Adipocyte (in vitro differentiated cells): ENCODE results near the gene CRK.

Experiments used
- DNase-seq: peaks from one replicate; pipeline ENCODE4 v3.0.0-alpha.2; 2015; ENCODE audit warnings: low read depth
- H3K27me3 ChIP-seq: replicated peaks from 2 replicates; pipeline ENCODE4 v1.7.0; 2013; ENCODE audit warnings: mild to moderate bottlenecking, low read length, moderate library complexity; ENCODE audit not compliant: control insufficient read depth, insufficient read depth
- H3K36me3 ChIP-seq: 2 replicates; pipeline ENCODE4 v1.7.0; 2013; ENCODE audit warnings: low read length, mild to moderate bottlenecking, moderate library complexity; ENCODE audit not compliant: control insufficient read depth, insufficient read depth, severe bottlenecking
- H3K4me1 ChIP-seq: 2 replicates; pipeline ENCODE4 v1.7.0; 2013; ENCODE audit warnings: mild to moderate bottlenecking, low read length, moderate library complexity; ENCODE audit not compliant: control insufficient read depth, insufficient read depth
- H3K4me3 ChIP-seq: 2 replicates; pipeline ENCODE4 v1.7.0; 2013; ENCODE audit warnings: mild to moderate bottlenecking, low read length, moderate library complexity
- H3K9ac ChIP-seq: 2 replicates; pipeline ENCODE4 v1.7.0; 2013; ENCODE audit warnings: mild to moderate bottlenecking, low read length, moderate library complexity
- H3K9me3 ChIP-seq: 2 replicates; pipeline ENCODE4 v1.7.0; 2013; ENCODE audit warnings: mild to moderate bottlenecking, low read length, moderate library complexity; ENCODE audit not compliant: control insufficient read depth

The CRK gene

GRCh38 chr17:1471911-1472821 is 16.1 kb upstream of the CRK start:
- Histone ChIP-seq H3K9ac (no peak overlapping the region), H3K9me3 (no peaks in the 10 kb centered on the region), H3K36me3 (peaks cover 81% of the 10 kb centered on the region), H3K4me3 (no peak overlapping the region), H3K4me1 (peaks cover 20% of the 10 kb centered on the region), H3K27me3 (no peaks in the 10 kb centered on the region)
- DNase-seq, result no peak

- no peak overlapping the region for H3K4me3 ChIP-seq
- H3K9ac ChIP-seq, result no peak overlapping the region
- H3K27me3 ChIP-seq, result no peaks in the 10 kb centered on the region
- DNase-seq, result no peak
- H3K4me1 ChIP-seq, result peaks cover 20% of the 10 kb centered on the region
- H3K36me3 ChIP-seq, result peaks cover 81% of the 10 kb centered on the region
- H3K9me3 ChIP-seq, result no peaks in the 10 kb centered on the region
Measured at GRCh38 chr17:1471490-1471889, 15.5 kb upstream of the CRK start.

- H3K36me3 ChIP-seq, result peaks cover 86% of the 10 kb centered on the region
- no peak overlapping the region for H3K4me3 ChIP-seq
- no peaks in the 10 kb centered on the region for H3K9me3 ChIP-seq
- DNase-seq, result no peak
- H3K27me3 ChIP-seq, result no peaks in the 10 kb centered on the region
- H3K4me1 ChIP-seq, result peaks cover 16% of the 10 kb centered on the region
- H3K9ac ChIP-seq, result no peak overlapping the region
Measured at GRCh38 chr17:1470755-1471462, 14.9 kb upstream of the CRK start.

- Histone ChIP-seq H3K4me3 (no peak overlapping the region), H3K4me1 (peaks cover 9% of the 10 kb centered on the region), H3K9me3 (no peaks in the 10 kb centered on the region), H3K36me3 (peaks cover 86% of the 10 kb centered on the region), H3K27me3 (no peaks in the 10 kb centered on the region), H3K9ac (no peak overlapping the region)
- no peak for DNase-seq
Measured at GRCh38 chr17:1470071-1470754, 14.2 kb upstream of the CRK start.

GRCh38 chr17:1469231-1469852 is 13.3 kb upstream of the CRK start:
- H3K9ac ChIP-seq, result no peak overlapping the region
- H3K9me3 ChIP-seq, result no peaks in the 10 kb centered on the region
- H3K4me1 ChIP-seq, result peaks cover 5% of the 10 kb centered on the region
- no peak for DNase-seq
- H3K27me3 ChIP-seq, result no peaks in the 10 kb centered on the region
- H3K4me3 ChIP-seq, result no peak overlapping the region
- H3K36me3 ChIP-seq, result peaks cover 87% of the 10 kb centered on the region

GRCh38 chr17:1467898-1468492 is 12.0 kb upstream of the CRK start:
- no peak for DNase-seq
- Histone ChIP-seq H3K9me3 (no peaks in the 10 kb centered on the region), H3K4me1 (peaks cover 5% of the 10 kb centered on the region), H3K36me3 (peaks cover 84% of the 10 kb centered on the region), H3K9ac (no peak overlapping the region), H3K27me3 (no peaks in the 10 kb centered on the region), H3K4me3 (no peak overlapping the region)

- DNase-seq, result no peak
- H3K9me3 ChIP-seq, result no peaks in the 10 kb centered on the region
- no peaks in the 10 kb centered on the region for H3K27me3 ChIP-seq
- H3K9ac ChIP-seq, result no peak overlapping the region
- H3K4me1 ChIP-seq, result peaks cover 5% of the 10 kb centered on the region
- H3K4me3 ChIP-seq, result no peak overlapping the region
- H3K36me3 ChIP-seq, result peaks cover 83% of the 10 kb centered on the region
Measured at GRCh38 chr17:1467258-1467657, 11.2 kb upstream of the CRK start.

- no peaks in the 10 kb centered on the region for H3K9me3 ChIP-seq
- no peak for DNase-seq
- no peaks in the 10 kb centered on the region for H3K27me3 ChIP-seq
- no peak overlapping the region for H3K9ac ChIP-seq
- peaks cover 17% of the 10 kb centered on the region for H3K4me1 ChIP-seq
- peaks cover 58% of the 10 kb centered on the region for H3K36me3 ChIP-seq
- no peak overlapping the region for H3K4me3 ChIP-seq
Measured at GRCh38 chr17:1464186-1464585, 8.2 kb upstream of the CRK start.

GRCh38 chr17:1462164-1463112 is 6.4 kb upstream of the CRK start:
- no peaks in the 10 kb centered on the region for H3K27me3 ChIP-seq
- H3K9ac ChIP-seq, result no peak overlapping the region
- H3K4me3 ChIP-seq, result no peak overlapping the region
- no peaks in the 10 kb centered on the region for H3K9me3 ChIP-seq
- DNase-seq, result no peak
- peaks cover 12% of the 10 kb centered on the region for H3K4me1 ChIP-seq
- H3K36me3 ChIP-seq, result peaks cover 42% of the 10 kb centered on the region
